BJ (cell line): Measurements from ENCODE around the gene VTI1A. TPM values are rescaled to one million over a fixed set of nuclear protein-coding genes. Genes with fewer than 3 reads are reported as not detected.

Experiments
- CTCF ChIA-PET: fragments of 350-600 bp; formaldehyde crosslinking; extraction: SDS; loops from one replicate; lab custom pipeline; 2021; ENCODE audit warnings: antibody characterized with exemption, inconsistent platforms; lab: Yijun Ruan, JAX
- POLR2A ChIA-PET: fragments of 300-600 bp; sonication (Branson Sonifier 250); formaldehyde crosslinking; extraction: SDS; loops from one replicate; lab custom pipeline; 2021; ENCODE audit warnings: antibody characterized with exemption; lab: Charles Lee
- DNase-seq: peaks from one replicate; pipeline ENCODE4 v3.0.0-alpha.2; 2011; ENCODE audit warnings: low read depth
- H3K27me3 ChIP-seq: 2 replicates; pipeline ENCODE4 v1.6.0; 2011; ENCODE audit warnings: low read length; ENCODE audit not compliant: control insufficient read depth, insufficient read depth
- H3K36me3 ChIP-seq: 2 replicates; pipeline ENCODE4 v1.5.1; 2011; ENCODE audit warnings: low read length; ENCODE audit not compliant: control insufficient read depth, insufficient read depth
- H3K4me3 ChIP-seq: 2 replicates; pipeline ENCODE4 v1.5.1; 2011; ENCODE audit warnings: low read depth, mild to moderate bottlenecking, control low read depth, low read length
- polyA plus RNA-seq: library from polyadenylated mRNA; depleted of rRNA; stranded (reverse); fragments of >200 nt; gene quantifications from 2 replicates; pipeline ENCODE4 v1.2.3, GENCODE V29; 2011
- TF ChIP-seq, protein P1 (sequence below): IDR thresholded peaks from 2 replicates; pipeline ENCODE4 v1.5.1; 2011; ENCODE audit warnings: low read depth, mild to moderate bottlenecking, control low read depth, inconsistent platforms, low read length, moderate library complexity; ENCODE audit not compliant: insufficient read depth

VTI1A gene
- polyA plus RNA-seq, 1 experiment: 13.4 TPM

DNA sequence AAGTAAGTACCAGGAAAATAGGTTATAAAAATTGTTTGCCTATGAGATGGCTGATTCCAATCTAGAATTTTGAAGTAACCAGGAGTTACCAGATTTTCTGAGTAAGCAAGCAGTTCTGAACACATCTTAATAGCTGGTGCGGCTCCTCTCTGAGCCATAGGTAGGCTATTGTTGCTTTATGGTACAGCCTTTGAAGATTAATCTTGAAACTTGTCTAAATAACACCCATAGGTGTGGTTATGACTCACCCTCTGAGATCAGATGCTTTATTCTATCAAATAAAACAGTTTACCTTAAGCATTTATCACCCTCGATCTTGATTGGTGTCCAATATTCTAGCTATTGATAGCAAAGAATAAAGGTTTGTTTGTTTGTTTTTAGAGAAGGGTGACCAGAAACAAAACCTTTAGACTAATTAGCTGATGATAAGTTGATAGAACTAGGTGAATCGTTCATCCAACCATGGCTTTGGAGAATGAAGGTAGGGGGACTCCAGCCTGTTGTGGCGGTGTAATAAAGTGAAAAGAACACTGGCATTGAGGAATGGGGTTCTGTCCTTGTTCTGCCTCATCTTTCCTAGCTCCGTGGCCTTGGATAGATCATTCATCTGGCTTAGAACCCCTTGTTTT lies 72.2 kb downstream of the VTI1A start:
- TF ChIP-seq, protein P1, sequence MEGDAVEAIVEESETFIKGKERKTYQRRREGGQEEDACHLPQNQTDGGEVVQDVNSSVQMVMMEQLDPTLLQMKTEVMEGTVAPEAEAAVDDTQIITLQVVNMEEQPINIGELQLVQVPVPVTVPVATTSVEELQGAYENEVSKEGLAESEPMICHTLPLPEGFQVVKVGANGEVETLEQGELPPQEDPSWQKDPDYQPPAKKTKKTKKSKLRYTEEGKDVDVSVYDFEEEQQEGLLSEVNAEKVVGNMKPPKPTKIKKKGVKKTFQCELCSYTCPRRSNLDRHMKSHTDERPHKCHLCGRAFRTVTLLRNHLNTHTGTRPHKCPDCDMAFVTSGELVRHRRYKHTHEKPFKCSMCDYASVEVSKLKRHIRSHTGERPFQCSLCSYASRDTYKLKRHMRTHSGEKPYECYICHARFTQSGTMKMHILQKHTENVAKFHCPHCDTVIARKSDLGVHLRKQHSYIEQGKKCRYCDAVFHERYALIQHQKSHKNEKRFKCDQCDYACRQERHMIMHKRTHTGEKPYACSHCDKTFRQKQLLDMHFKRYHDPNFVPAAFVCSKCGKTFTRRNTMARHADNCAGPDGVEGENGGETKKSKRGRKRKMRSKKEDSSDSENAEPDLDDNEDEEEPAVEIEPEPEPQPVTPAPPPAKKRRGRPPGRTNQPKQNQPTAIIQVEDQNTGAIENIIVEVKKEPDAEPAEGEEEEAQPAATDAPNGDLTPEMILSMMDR: no peak
- no peak for DNase-seq
- Histone ChIP-seq H3K36me3 (no peaks in the 10 kb centered on the region), H3K4me3 (no peak overlapping the region), H3K27me3 (no peaks in the 10 kb centered on the region)
- ChIA-PET POLR2A (no interaction called here), CTCF (no interaction called here)

DNA sequence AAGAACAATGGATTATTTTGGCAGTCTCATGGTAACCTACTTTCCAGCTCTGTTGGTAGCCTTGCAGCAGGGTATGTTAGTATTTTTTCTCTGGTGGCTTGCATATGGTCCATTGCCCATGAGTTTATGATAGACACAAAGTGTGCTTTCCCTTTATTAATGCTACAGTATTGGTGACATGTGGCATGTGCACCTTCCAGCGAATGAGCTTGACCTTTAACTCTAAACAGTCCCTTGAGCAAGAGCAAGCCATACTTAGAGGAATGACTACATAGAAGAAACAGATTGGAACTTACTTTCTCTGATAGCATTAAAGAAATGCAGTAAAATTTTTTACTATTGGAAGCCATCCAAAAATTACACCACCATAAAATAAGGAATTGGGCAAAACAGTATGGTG lies 73.9 kb downstream of the VTI1A start:
- Histone ChIP-seq H3K4me3 (no peak overlapping the region), H3K27me3 (no peaks in the 10 kb centered on the region), H3K36me3 (no peaks in the 10 kb centered on the region)
- ChIA-PET POLR2A (no interaction called here), CTCF (interaction anchor here (1.2 kb wide), 1 partner anchor 10 kb away, joined by 3 read pairs; no protein-coding TSS in a partner anchor)
- DNase-seq: no peak
- TF ChIP-seq, protein P1: no peak

DNA sequence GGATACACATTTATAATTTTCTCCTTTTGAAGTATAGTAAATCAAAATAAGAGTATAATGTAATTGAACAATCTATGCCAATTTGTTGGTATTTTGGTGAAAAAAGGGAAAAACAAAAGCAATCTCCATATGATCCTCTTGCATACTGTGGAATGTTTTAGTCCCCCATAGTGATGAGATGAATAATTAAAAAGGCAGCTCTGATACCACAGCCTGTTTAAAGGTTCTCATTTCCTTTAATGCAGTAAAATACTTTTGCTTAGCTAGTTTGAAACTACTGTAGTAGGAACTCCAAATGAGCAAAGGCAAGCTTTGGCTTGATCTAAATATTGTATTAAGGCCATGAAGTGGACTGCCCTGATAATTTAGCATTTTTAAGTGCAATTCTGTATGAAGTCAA lies 77.6 kb downstream of the VTI1A start:
- Histone ChIP-seq H3K36me3 (no peaks in the 10 kb centered on the region), H3K27me3 (no peaks in the 10 kb centered on the region), H3K4me3 (no peak overlapping the region)
- no peak for DNase-seq
- ChIA-PET POLR2A (no interaction called here), CTCF (no interaction called here)
- TF ChIP-seq, protein P1: no peak

- POLR2A ChIA-PET: interaction anchor here (0.5 kb wide), 1 partner anchor 902 kb away, joined by 5 read pairs; no protein-coding TSS in a partner anchor
- no peak for DNase-seq
- Histone ChIP-seq H3K36me3 (no peaks in the 10 kb centered on the region), H3K27me3 (no peaks in the 10 kb centered on the region), H3K4me3 (no peak overlapping the region)
- CTCF ChIA-PET: no interaction called here
- TF ChIP-seq, protein P1: no peak
Observed at GRCh38 chr10:112525200-112525599, 78.2 kb downstream of the VTI1A start.

- TF ChIP-seq, protein P1: no peak
- POLR2A ChIA-PET: no interaction called here
- Histone ChIP-seq H3K4me3 (no peak overlapping the region), H3K27me3 (no peaks in the 10 kb centered on the region), H3K36me3 (no peaks in the 10 kb centered on the region; the same call in 1 of the 2 replicates)
- no peak for DNase-seq
- CTCF ChIA-PET: no interaction called here
Observed at GRCh38 chr10:112526139-112526538, 79.1 kb downstream of the VTI1A start.
